Hematopoietic multipotent progenitor cell treated with erythropoietin and hydrocortisone succinate and interleukin-3 and kit ligand, for 15 days (in vitro differentiated cells): Measurements from ENCODE around the gene FAM236D.
"Not testable (repeated sequence)": the region's sequence is repeated elsewhere in the genome, so short reads cannot be mapped to it uniquely, and the experiment has no call there.

Experiments used
- DNase-seq: peaks from one replicate; pipeline ENCODE4 v3.0.0-alpha.2; 2015; ENCODE audit warnings: low spot score

The FAM236D gene

GRCh38 chrX:72808110-72808509 lies at the start of gene FAM236D:
TSS of gene FAM236D (minus strand) at chrX:72808210. CDS start at chrX:72808110, 100 bp downstream.
- not testable (repeated sequence) for DNase-seq

- not testable (repeated sequence) for DNase-seq
Observed at GRCh38 chrX:72837532-72837931, 29.5 kb upstream of the FAM236D start.

- DNase-seq: not testable (repeated sequence)
Observed at GRCh38 chrX:72830701-72831100, 22.7 kb upstream of the FAM236D start.

- DNase-seq: not testable (repeated sequence)
Observed at GRCh38 chrX:72790390-72790789, 17.6 kb downstream of the FAM236D start.

GRCh38 chrX:72788142-72788541 lies 19.9 kb downstream of the FAM236D start:
- DNase-seq: not testable (repeated sequence)

GRCh38 chrX:72783964-72784363 lies 24.0 kb downstream of the FAM236D start:
- not testable (repeated sequence) for DNase-seq

GRCh38 chrX:72783365-72783936 lies 24.6 kb downstream of the FAM236D start:
- DNase-seq: not testable (repeated sequence)

GRCh38 chrX:72782560-72782959 lies 25.4 kb downstream of the FAM236D start, which contains the start of gene FAM236B:
TSS of gene FAM236B (minus strand) at chrX:72782660. CDS start at chrX:72782560, 100 bp downstream.
- DNase-seq: not testable (repeated sequence)

- not testable (repeated sequence) for DNase-seq
Observed at GRCh38 chrX:72778146-72778545, 29.9 kb downstream of the FAM236D start.

GRCh38 chrX:72777467-72777790 lies 30.6 kb downstream of the FAM236D start:
- not testable (repeated sequence) for DNase-seq

GRCh38 chrX:72776653-72777466 lies 31.1 kb downstream of the FAM236D start, which contains the start of gene DMRTC1B:
TSS of gene DMRTC1B (plus strand) at chrX:72776890. CDS start at chrX:72845136, 68,246 bp downstream.
- DNase-seq: not testable (repeated sequence)

GRCh38 chrX:72760454-72760853 lies 47.6 kb downstream of the FAM236D start:
- DNase-seq: not testable (repeated sequence)
